RPMI7951 (cell line): Measurements from ENCODE around the gene IPCEF1. TPM values are rescaled to one million over a fixed set of nuclear protein-coding genes. Genes with fewer than 3 reads are reported as not detected.
"Not testable (repeated sequence)": the region's sequence is repeated elsewhere in the genome, so short reads cannot be mapped to it uniquely, and the experiment has no call there.

Experiments used
- DNase-seq: peaks from one replicate; pipeline ENCODE4 v3.0.0-alpha.2; 2012; ENCODE audit warnings: low read depth
- total RNA-seq: library from RNA; depleted of rRNA; stranded (reverse); fragments of >200 nt; shearing (Covaris generic); gene quantifications from 2 replicates; pipeline ENCODE4 v1.2.3, GENCODE V29; 2014

IPCEF1 gene
- total RNA-seq, 1 experiment from 2014 or later: under 0.01 TPM

DNA sequence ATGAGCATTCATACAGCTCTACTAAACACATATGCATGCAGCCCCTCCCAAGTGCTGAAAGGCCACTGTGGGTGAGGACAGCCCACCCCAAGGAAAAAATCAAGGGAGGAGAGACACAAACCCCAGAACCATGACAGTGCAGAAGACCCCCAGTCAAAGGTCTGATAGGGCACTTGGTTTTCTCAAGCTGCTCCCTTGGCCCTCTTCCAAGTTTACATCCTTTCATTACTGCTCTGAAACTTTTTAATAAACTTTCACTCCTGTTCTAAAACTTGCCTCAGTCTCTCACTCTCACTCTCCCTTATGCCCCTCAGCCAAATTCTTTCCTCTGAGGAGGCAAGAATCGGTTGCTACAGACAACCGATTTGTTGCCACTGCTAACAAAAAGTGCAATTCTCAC, 24.9 kb downstream of the IPCEF1 start:
- DNase-seq: no peak

DNA sequence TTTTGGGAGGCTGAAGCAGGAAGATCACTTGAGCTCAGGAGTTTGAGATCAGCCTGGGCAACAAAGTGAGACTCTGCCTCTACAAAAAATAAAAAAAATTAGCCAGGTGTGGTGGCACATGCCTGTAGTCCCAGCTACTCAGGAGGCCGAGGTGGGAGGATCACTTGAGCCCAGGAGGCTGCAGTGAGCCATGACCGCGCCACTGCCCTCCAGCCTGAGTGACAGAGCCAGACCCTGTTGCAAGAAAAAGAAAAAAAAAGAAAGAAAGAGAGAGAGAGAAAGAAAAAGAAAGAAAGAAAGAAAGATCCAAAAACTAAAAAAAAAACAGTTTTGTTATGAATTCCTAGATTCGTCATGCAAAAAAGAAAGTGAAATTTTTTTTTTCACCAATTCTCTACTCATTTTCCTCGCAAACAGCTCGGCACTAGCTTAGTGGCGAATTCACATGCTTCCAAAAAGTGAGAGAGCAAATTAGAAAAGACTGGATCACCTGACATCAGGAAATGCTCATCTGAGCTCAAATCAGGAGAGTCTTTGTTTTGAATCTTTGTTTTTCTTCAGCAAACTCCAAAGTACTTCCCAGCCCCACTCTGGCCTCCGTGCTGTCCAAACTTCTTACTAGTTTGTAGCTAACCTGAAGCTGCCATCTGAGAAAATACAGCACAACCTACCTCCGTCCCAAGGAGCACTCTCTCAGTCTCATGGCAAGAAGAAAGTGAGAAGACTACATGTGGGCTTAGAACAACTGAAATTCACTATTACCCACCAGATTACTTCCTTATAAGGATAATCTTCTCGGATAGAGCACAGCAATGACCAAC, 27.0 kb downstream of the IPCEF1 start:
- DNase-seq: no peak

DNA sequence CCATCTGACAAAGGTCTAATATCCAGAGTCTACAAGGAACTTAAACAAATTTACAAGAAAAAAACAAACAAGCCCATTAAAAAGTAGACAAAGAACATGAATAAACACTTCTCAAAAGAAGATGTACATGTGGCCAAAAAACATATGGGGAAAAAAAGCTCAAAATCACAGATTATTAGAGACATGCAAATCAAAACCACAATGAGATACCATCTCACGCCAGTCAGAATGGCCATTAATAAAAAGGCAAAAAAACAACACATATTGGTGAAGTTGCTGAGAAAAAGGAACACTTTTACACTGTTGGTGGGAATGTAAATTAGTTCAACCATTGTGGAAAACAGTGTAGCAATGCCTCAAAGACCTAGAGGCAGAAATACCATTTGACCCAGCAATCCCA, 29.3 kb downstream of the IPCEF1 start:
- not testable (repeated sequence) for DNase-seq

DNA sequence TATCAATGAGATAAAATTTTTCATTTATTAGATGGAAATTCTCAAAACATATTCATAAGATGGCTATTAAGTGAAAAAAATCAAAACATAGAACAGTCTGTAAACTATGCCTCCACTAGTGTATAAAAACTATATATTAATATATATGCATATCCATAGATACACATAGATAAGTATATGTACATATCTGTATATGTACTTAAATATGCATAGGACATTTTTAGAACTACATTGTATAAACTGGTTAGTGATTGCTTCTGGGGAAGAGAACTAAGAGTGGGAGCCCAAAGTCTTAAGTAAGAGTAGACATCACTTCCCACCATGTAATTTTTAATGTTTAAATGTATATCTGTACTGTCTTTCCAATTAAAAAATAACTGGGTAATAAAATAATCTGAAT, 31.5 kb downstream of the IPCEF1 start:
- DNase-seq: no peak

DNA sequence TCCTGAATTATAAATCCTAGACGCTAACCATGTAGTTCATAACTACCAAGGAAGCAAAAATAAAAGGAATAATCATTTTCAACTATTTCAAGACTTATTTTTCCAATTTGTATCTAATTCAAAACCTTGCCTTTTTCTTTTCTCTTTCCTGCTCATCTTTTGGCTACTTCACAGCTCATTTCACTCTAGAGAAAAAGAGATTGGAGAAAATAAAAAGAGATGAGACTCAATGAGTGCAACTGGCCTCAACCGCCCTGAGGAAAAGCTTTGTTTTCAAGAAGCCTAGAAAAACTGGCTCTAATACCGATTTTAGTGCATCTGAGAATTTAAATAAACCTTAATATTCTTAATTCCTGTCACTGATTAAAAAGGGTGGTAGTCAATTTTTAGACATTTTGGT, 36.4 kb downstream of the IPCEF1 start:
- DNase-seq: no peak

DNA sequence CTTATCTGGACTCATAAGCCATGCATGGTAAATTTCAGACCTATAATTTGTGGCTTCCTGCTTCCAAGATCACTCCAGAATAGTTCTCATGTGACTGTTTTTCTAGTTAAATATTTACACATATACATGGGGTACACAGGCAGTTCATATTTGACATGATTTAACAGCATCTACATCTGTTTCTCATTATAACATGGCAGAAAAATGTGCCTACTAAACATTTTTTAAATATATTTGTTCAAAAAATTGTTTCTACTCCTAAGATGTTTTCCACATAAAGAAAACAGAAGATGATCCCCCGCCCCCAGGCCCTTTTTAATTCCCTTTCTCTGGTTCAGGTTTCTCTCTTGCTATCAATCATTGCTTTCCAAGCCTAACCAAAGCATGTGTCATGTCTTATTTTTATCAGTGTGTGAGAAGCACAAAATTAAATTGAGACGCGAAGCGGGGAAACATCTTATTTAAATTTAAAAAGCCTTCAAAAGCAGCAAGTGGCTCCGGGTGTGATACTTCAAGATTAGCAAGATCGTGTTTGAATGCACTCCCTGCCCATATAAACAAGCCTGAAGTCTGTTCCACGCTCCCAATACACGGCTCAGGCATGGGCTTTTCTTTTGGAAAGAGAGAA, 37.3 kb downstream of the IPCEF1 start:
- DNase-seq: peak; percentile 64

DNA sequence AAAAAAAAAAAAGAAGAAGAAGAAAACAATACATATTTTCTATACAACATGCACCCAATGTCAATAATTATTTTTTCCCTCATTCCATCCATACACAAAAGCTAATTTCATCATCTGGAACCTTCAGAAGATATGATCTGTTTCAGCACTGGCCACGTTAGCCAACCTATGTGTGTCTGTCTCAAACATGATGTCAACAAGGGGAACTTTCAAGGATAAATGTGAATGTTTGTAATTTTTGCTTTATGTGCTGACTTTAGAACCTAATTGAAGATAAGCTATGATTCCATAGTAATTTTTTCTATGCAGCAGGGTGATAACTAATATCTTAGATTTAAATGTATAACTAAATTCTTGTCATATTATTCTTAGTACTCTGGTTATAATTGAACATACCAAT, 37.9 kb downstream of the IPCEF1 start:
- DNase-seq: no peak

DNA sequence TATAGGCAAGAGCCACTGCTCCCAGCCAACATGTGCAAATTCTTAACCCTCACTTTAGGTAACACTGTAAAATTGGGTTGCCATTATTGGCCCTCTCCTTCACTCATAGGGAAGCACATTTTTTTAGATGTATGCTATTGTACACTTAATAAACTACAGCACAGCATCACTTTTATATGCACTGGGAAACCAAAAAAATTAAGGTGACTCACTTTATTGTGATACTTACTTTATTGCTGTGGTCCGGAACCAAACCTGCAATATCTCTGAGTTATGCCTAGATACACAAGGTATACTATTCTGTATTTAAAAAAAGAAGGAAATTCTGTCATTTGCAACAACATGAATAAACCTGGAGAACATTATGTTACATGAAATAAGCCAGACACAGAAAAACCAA, 40.5 kb downstream of the IPCEF1 start:
- no peak for DNase-seq

DNA sequence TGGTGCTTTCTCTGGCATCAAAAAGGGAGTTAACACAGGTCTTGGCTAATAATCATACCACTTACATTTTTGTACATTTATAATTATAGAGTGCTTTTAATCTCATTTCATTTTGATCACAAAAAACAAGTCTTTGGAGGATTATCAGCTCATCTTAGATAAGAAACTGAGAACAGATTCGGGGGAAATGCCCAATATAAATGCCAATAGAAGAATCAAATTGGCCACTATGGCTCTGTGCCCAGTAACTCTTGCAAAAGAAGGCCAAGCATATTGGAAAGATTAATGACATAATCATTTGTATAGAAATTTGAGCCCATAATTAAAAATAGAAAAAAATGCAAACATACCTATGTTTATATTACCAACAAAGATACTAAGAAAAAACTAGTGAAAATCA, 42.5 kb downstream of the IPCEF1 start:
- no peak for DNase-seq

DNA sequence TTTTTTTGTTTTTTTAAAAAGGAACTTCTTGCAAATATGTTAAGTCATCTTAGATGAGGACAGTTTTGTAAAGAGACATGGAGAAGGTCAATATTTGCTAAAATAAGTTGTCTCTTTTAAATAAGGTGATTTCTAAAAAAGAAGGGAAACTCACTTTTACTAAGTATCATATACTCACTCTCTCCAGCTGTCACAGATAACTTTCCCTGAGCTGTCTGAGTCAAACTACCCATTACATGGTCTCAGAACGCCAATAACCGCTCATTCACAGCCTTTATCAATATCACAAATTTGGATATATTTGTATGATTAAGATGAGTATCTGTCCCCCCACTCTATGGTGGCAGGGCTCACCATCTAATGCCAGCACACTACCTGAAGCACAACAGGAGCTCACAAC, 47.6 kb downstream of the IPCEF1 start:
- DNase-seq: no peak

DNA sequence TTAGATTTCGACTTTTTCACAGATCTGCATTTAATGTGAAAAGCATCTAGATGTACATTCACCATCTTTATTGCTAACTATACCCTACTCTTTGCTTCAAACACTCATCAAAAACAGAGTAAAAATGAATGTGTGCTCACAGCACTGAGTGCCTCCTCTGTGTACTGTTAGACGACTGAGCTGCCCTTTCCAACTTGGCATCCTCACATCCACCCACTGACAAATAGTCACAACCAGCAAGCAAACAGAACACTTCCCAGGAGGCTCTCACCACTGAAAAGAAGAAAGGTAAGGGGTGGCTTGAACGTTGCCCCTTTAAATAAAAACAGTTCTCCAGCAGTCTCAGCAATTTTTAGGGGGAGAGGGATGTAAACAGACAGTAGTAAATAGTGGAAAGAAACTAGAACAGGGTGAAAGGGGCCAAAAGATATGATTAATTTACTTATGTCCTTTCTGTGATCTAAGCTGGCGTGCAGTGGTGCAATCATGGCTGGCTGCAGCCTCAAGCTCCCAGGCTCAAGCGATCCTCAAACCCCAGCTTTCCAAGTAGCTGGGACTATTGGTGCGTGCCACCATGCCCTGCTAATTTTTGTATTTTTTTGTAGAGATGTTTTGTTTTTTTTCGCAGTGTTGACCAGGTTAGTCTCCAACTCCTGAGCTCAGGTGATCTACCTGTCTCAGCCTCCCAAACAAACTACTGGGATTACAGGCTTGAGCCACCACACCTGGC, 48.7 kb downstream of the IPCEF1 start:
- DNase-seq: no peak

DNA sequence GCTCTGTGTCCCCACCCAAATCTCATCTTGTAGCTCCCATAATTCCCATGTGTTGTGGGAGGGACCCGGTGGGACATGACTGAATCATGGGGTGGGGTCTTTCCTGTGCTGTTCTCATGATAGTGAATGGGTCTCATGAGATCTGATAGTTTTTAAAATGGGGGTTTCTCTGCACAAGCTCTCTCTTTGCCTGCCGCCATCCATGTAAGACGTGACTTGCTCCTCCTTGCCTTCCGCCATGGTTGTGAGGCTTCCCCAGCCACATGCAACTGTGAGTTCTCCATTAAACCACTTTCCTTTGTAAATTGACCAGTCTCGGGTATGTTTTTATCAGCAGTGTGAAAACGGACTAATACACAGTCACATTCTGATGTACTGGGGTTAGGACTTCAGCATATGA, 49.5 kb downstream of the IPCEF1 start:
- DNase-seq: not testable (repeated sequence)

DNA sequence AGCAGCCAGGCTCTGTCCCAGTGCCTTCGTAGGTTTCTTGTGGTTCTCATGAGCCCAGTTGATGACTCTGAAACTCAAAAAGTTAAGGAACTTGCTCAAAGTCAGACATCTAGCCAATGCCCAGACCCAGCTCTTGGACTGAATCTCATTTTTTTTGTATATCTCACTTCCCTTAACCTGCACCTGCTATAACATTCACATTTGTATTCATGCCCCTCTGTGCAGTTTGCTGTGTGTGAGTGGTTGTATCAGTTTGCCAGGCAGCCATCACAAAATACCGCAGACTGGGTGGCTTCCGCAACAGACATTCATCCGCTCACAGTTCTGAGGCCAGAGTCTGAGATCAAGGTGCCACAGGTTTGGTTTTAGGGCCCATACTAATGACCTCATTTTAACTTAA, 49.9 kb downstream of the IPCEF1 start:
- no peak for DNase-seq

DNA sequence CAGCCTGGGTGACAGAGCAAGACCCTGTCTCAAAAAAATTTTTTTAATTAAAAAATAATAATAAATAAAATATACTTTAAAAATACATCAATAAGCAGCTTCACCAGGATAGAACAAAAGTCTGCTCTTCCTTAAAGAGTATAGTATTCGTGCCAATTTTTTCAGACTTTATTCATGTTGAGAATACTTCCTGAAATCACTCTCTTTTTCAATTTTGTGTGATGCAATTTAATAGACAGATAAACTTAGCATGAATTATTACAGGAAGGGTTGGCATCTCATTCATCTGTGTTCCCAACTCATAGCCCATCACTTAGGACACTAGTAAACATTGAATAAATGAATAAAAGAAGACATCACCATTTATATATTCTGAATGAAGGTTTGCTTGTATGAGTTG, 52.4 kb downstream of the IPCEF1 start:
- no peak for DNase-seq

DNA sequence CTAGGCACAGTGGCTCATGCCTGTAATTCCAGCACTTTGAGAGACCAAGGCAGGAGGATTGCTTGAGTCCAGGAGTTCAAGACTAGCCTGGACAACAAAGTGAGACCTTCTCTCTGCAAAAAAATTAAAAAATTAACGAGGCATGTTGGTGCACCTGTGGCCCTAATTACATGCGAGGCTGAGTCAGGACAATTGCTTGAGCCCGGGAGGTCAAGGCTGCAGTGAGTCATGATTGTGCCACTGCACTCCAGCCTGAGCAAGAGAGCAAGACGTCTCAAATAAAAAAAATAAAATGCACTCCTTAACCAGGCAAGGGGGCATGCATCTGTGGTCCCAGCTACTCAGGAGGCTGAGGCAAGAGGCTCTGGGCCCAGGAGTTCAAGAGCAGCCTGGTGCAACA, 53.0 kb downstream of the IPCEF1 start:
- DNase-seq: peak; percentile 73

DNA sequence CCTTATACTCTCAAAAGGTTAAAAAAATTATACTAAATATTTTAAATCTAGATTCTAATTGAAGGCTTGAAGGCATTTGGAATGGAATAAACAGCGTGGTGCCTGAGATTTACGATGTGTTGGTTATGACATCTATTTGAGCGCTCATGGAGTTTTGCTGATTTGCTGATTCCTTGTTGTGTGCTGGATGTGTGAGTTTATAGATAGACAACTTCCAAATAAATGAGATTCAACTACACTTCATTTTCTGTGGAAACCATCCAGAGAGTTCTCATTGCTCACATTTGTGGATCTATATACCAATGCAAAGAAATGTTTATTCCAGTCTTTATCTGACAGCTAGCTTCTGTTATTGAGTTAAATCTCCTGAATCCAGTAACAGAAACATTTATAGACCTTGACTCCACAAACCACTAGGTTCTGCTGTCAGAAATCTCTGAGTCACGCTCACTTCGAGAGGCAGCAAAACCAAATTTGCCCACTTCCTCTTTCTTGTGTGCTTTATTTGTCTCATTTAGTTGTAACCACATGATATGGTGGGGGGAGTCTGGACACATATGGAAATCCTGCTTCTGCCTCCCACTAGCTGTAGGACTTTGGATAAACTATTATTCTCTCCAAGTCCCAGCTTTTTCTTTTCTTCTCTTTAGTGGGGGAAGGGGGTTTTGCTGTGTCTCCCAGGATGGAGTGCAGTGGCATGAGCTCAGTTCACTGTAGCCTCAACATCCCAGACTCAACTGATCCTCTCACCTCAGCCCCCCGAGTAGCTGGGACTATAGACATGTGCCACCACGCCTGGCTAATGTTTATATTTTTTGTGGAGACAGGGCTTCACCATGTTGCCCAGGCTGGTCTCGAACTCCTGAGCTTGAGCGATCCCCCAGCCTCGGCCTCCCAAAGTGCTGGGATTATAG, 54.5 kb downstream of the IPCEF1 start:
- peak; percentile 91 for DNase-seq

DNA sequence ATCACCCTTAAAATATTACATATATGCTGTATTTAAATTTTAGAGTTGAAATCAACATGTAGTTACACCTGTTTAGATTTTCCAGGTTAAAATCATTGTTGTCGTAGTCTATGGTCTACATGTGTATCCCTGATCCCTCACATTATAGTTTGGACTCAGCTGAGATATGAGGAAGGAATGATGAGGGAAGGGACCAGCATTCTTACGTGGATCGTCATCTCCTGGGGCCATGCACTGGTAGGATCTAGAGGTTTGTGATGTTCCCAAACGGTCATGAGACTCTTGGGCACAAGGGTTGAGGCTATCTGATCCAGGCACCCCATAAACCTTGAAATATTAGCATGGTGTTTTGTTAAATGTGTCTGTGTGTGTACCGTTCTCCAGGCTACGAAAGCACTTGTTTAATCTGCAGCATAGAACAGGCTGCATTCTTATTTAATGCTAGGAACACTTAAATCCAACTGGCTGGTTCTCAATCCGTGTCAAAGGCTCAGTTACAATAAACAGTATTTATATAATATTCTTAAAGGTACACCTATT, 55.4 kb downstream of the IPCEF1 start:
- DNase-seq: peak; percentile 64

DNA sequence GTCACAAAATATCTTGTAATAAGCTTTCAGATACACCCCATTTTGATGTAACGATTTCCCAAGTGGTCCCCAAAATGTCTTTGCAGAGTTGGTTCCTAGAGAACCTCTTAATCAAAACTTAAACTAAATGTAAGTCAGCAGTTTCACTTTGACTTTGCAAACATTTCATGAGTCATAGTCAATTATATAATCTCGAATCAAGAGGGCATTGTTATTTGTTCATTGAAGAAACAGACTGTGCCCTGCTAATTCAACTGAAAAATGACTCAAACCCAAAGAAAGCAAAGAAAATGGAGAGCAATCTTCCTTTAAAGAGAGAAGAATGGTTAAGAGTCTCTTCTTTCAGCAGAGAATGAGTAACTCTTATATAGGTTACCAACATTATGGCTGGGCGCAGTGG, 58.3 kb downstream of the IPCEF1 start:
- peak; percentile 71 for DNase-seq

DNA sequence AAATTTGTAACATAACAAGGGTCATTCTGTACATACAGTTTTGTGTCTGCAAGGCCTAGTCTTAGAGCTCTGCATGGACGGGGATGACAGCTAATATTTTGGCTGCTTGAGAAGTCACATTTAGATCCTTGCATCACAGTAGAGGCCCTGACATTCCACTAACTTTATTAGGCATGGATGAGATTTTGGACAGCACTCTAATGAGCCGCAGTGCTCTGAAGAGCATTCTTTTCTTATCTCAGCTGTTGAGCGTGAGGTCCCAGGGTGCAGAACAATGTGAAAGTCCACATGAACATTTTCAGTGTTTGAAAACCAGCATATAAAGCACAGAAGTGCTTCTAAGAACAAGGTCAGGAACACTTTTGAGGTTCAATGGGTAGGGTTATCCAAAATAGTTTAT, 58.9 kb downstream of the IPCEF1 start:
- no peak for DNase-seq

DNA sequence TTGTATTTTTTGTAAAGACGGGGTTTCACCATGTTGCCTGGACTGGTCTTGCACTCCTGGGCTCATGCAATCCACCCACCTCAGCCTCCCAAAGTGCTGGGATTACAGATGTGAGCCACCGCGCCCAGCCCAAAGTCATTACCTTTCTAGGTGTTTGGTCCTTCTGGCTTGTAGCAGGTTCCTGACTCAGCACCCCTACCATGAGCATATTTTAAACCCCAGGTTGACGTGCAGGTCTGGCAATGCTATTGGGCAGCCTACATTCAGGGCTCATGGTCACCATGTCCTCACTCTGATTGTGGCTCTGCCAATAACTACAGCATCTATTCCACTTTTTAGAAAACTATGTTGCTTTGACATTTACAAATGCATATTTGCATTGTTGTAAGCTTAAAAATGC, 59.4 kb downstream of the IPCEF1 start:
- DNase-seq: no peak

DNA sequence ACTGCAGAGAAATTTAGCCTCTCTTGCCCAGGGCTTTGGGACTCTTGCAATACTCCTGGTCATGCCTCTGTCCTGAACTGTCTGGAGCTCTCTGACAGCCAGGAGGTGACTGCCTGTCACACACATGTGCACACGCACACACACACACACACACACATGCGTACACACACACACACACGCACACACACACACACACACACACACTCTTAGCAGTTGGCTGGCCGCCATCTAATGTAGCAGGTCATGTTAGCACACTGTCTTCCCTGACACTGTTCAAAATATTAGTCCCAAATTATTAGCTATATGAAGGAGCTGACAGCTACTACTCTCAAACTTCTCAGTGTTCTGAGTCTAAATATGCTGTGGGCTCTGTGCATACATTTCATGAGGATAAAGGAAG, 60.9 kb downstream of the IPCEF1 start:
- no peak for DNase-seq
